ENCODE data around the gene OLFML2B.

Gene OLFML2B

DNA sequence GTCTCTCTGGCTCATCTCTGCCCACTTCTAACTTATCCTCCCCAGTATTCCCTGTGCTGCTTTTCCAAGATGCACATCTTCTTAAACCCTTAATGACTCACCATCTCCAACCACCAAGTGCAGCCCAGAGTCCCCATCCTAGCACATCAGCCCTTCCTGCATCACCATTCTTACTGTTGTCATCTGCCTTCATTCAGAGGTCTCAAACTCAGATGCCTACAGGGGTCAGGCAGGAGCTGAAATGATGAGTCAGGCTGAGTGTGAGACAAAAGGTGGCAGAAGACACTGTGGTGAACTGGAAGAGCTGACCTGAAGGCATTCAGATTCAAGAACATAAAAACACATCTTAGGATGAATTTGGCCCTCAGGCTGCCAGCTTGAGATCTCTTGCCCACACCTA is 34.6 kb downstream of the OLFML2B start:
- DNase-seq: no peak
- H3K4me3 ChIP-seq (ENCODE audit: low read depth, low read length): no peak overlapping the region
- no peaks in the 10 kb centered on the region for H3K36me3 ChIP-seq (replicated peaks)
- H3K27ac ChIP-seq: no peak overlapping the region
- H3K27me3 ChIP-seq (replicated peaks): no peaks in the 10 kb centered on the region
- in situ Hi-C loops (cut with HindIII; ENCODE audit: low pct_ligation_motif_present, low sequenced_read_pairs): no loop called here
- TF ChIP-seq, protein P1, sequence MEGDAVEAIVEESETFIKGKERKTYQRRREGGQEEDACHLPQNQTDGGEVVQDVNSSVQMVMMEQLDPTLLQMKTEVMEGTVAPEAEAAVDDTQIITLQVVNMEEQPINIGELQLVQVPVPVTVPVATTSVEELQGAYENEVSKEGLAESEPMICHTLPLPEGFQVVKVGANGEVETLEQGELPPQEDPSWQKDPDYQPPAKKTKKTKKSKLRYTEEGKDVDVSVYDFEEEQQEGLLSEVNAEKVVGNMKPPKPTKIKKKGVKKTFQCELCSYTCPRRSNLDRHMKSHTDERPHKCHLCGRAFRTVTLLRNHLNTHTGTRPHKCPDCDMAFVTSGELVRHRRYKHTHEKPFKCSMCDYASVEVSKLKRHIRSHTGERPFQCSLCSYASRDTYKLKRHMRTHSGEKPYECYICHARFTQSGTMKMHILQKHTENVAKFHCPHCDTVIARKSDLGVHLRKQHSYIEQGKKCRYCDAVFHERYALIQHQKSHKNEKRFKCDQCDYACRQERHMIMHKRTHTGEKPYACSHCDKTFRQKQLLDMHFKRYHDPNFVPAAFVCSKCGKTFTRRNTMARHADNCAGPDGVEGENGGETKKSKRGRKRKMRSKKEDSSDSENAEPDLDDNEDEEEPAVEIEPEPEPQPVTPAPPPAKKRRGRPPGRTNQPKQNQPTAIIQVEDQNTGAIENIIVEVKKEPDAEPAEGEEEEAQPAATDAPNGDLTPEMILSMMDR (IDR thresholded peaks at IDR 0.05; ENCODE audit: low read depth, low read length, missing control alignments): peak; percentile 10

DNA sequence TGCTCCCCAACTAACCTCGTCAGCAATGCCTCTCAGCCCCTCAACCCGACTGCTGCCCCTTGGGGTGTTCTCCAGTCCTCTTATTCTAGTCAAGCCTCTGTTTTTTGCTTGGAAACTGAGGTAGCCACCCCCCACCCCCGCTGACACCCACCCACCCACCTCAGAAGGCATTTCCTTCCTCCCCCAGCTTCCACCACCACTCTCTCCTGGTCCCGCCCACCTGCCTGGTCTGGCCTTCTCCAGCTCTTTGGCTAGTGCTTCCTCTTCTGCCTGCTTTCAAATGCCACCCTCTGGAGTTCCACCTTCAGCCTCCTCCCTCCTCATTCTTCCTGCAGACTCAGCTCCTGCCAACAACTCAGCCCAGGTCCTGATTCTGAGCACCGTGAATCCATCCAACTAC is 35.3 kb downstream of the OLFML2B start:
- Histone ChIP-seq H3K36me3 (replicated peaks) (no peaks in the 10 kb centered on the region), H3K27ac (no peak overlapping the region), H3K4me3 (ENCODE audit: low read depth, low read length) (no peak overlapping the region), H3K27me3 (replicated peaks) (no peaks in the 10 kb centered on the region)
- in situ Hi-C loops (cut with HindIII; ENCODE audit: low pct_ligation_motif_present, low sequenced_read_pairs): no loop called here
- DNase-seq: no peak
- TF ChIP-seq, protein P1 (IDR thresholded peaks at IDR 0.05; ENCODE audit: low read depth, low read length, missing control alignments): no peak

DNA sequence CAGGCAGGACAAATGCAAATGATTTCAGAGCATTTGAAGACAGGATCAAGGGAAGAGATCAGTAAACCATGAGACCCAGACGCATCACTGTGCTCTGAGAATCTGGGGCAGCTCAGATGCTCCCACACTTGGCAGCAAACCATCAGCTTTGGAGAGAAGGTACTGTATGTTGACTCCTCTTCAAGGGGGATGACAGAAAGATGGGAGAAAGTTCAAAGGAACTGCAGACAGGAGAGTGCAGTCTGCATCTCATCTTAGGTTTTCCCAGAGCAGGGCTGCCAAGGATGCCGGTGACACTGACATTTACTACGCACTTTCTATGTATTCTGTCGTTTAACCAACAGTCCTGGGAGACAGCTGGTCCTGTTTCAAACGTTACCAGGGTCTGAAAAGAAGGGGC is 35.8 kb downstream of the OLFML2B start:
- Histone ChIP-seq H3K36me3 (replicated peaks) (no peaks in the 10 kb centered on the region), H3K27me3 (replicated peaks) (no peaks in the 10 kb centered on the region), H3K4me3 (ENCODE audit: low read depth, low read length) (no peak overlapping the region), H3K27ac (no peak overlapping the region)
- in situ Hi-C loops (cut with HindIII; ENCODE audit: low pct_ligation_motif_present, low sequenced_read_pairs): no loop called here
- DNase-seq: no peak
- TF ChIP-seq, protein P1 (IDR thresholded peaks at IDR 0.05; ENCODE audit: low read depth, low read length, missing control alignments): no peak

DNA sequence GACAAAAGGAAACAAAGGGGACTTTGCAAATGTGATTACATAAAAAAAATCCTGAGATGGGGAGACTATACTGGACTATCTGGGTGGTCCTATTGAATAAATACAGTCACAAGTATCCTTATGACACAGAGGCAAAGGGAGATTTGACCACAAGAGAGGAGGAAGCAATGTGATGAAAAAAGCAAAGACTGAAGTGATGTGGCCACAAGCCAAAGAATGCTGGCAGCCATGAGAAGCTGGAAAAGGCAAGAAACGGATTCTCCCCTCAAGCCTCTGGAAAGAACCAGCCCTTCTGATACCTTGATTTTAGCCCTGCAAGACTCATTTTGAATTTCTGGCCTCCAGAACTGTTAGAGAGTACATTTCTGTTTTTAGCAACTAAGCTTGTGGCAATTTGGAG is 36.4 kb downstream of the OLFML2B start:
- in situ Hi-C loops (cut with HindIII; ENCODE audit: low pct_ligation_motif_present, low sequenced_read_pairs): no loop called here
- Histone ChIP-seq H3K36me3 (replicated peaks) (no peaks in the 10 kb centered on the region), H3K27me3 (replicated peaks) (no peaks in the 10 kb centered on the region), H3K4me3 (ENCODE audit: low read depth, low read length) (no peak overlapping the region), H3K27ac (no peak overlapping the region)
- TF ChIP-seq, protein P1 (IDR thresholded peaks at IDR 0.05; ENCODE audit: low read depth, low read length, missing control alignments): no peak
- no peak for DNase-seq

DNA sequence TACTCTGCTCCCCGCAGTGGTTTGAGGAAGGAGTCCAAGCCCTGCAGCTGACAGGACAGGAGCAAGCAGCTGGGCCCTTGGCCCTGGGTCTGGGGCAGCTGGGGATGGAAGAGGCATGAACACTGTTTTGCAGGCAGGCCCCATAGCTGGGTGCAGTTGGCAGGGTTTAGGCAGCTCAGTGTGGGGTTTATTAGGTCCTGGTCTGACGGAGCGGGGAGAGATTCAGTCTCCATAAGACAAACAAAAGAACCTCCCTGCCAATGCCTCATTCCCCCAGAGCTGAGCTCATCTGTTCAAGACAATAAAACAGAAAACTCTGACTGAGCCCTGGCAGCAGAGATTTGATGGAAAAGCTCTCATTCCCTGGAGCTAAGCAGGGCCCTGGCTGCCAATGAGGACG is 37.3 kb downstream of the OLFML2B start:
- no peaks in the 10 kb centered on the region for H3K27me3 ChIP-seq (replicated peaks)
- no peaks in the 10 kb centered on the region for H3K36me3 ChIP-seq (replicated peaks)
- in situ Hi-C loops (cut with HindIII; ENCODE audit: low pct_ligation_motif_present, low sequenced_read_pairs): no loop called here
- TF ChIP-seq, protein P1 (IDR thresholded peaks at IDR 0.05; ENCODE audit: low read depth, low read length, missing control alignments): no peak
- no peak overlapping the region for H3K4me3 ChIP-seq (ENCODE audit: low read depth, low read length)
- H3K27ac ChIP-seq: no peak overlapping the region
- DNase-seq: no peak

DNA sequence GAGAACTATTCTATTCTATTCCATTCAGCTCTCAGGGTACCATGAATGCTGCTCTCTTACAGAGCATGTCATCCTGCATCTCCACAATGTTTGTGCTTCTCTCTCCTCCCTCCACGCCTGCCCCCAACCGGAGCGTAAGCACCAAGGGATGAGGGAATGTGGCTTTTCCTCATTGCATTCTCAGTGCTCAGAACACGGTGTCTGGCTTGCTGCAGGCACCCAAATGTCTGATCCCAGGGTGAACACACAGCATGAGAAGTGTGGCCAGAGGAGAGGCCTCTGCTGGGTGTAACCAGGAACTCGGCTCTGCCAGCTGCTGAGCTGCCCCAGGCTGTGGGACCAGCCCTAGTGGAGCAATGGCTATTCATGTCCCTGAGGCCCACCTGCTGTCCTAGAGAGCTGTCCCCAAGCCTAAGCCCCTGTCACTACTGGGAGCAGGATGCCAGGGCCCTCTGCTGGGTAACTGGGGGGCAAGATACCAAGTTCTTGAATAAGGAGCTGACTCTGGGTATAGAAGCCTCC is 38.3 kb downstream of the OLFML2B start:
- TF ChIP-seq, protein P1 (IDR thresholded peaks at IDR 0.05; ENCODE audit: low read depth, low read length, missing control alignments): no peak
- H3K27me3 ChIP-seq (replicated peaks): no peaks in the 10 kb centered on the region
- H3K27ac ChIP-seq: no peak overlapping the region
- no peak overlapping the region for H3K4me3 ChIP-seq (ENCODE audit: low read depth, low read length)
- DNase-seq: no peak
- in situ Hi-C loops (cut with HindIII; ENCODE audit: low pct_ligation_motif_present, low sequenced_read_pairs): no loop called here
- no peaks in the 10 kb centered on the region for H3K36me3 ChIP-seq (replicated peaks)

Data from brain microvascular endothelial cell (primary cell).